SK-N-SH treated with all-trans-retinoic acid at 6 μM for 48 hours (cell line): ENCODE results near the gene SNX11.

Experiments used
- OSR1 ChIP-seq: fragments of 250-450 bp; sonication (Bioruptor Pico); IDR thresholded peaks from 2 replicates; pipeline ENCODE4 v1.8.0; 2022; ENCODE audit warnings: moderate library complexity, mild to moderate bottlenecking, inconsistent platforms
- PATZ1 ChIP-seq: fragments of 250-450 bp; sonication (Bioruptor Pico); IDR thresholded peaks from 2 replicates; pipeline ENCODE4 v1.8.0; 2020; ENCODE audit warnings: mild to moderate bottlenecking, moderate library complexity, borderline replicate concordance
- RARB ChIP-seq: fragments of 250-450 bp; sonication (Bioruptor Pico); IDR thresholded peaks from 2 replicates; pipeline ENCODE4 v1.8.0; 2021; ENCODE audit warnings: mild to moderate bottlenecking, moderate library complexity
- TCF4 ChIP-seq: fragments of 250-450 bp; sonication (Bioruptor Pico); IDR thresholded peaks from 2 replicates; pipeline ENCODE4 v1.8.0; 2021; ENCODE audit warnings: mild to moderate bottlenecking, moderate library complexity, borderline replicate concordance
- ZNF8 ChIP-seq: fragments of 450-650 bp; formaldehyde crosslinking; IDR thresholded peaks from 2 replicates; pipeline ENCODE4 v1.5.0; 2020; ENCODE audit warnings: mild to moderate bottlenecking, moderate library complexity

- TF ChIP-seq TCF4 (CRISPR knock-in tag) (no peak), RARB (CRISPR knock-in tag) (no peak), PATZ1 (no peak), OSR1 (no peak), ZNF8 (CRISPR knock-in tag) (no peak)
Measured at GRCh38 chr17:48128400-48128799, 20.8 kb downstream of the SNX11 start.
